CD1c-positive myeloid dendritic cell (primary cell): Measurements from ENCODE around the gene BACE2.
"Not testable (repeated sequence)": the region's sequence is repeated elsewhere in the genome, so short reads cannot be mapped to it uniquely, and the experiment has no call there.

Experiments used
- DNase-seq: peaks from one replicate; pipeline ENCODE4 v3.0.0-alpha.2; 2016; ENCODE audit errors: extremely low spot score

BACE2 gene

DNA sequence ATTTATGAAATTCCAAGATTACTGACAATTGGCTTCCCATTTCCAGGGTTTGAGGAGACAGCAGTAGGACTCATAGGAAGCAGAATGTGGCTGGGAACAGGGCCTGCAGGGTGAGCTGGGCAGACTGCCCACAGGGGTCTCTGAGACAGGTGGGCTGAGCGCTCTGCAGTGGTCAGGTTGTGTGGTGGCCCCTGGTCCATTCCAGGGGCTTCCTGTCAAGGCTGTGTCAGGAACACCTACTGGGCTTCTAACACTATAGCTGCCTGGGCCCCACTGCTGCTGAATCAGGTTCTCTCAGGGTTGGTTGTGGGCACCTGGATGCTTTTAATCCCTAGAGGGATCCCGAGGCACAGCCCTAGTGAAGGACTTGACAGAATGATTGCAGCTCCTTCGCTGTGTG is 72.1 kb downstream of the BACE2 start:
- DNase-seq = no peak

DNA sequence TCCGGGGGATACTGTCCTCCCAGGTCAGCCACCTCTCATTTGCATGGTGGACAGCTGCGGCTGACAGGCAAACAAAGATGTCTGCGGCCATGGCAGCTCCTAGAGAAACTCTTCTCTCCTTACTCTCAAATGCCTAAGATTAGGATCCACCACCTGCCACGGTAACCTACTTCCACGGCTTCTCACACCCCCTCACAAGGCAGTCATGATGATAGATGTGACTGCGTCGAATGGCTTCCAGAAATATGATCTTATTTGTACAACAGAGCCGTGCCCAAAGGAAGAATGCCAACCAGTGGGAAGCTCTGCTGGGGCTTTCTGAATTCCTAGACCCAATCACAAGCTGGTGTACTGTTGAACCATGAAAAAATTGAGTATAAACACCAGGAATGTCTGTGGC is 73.4 kb downstream of the BACE2 start:
- DNase-seq = no peak

DNA sequence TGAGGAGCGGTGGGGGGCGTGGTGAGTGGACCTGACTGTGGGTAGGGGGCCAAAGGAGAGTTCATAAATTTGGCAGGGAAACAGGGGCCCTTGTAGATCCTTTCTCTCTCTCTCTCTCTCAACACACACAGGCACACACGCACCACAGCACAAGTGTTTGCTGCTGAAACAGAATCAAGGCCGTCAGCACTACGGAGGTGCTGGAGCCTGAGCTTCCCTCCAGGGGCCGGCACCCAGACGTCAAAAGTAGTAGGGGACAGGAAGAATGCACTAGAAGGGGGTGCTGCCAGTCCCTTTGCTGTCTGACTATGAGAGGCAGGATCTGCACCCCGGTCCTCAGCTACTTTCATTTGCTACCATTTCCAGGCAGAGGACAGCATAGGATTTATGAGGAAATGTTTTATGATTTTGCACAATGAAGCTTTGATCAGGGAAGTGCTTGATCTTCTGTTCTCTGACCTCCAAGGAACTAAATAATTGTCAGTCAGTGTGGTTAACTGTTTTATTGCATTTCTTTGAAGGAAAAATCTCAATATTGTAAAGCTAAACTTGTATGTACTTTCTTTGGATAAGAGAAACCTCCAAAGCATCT is 74.4 kb downstream of the BACE2 start:
- no peak for DNase-seq

DNA sequence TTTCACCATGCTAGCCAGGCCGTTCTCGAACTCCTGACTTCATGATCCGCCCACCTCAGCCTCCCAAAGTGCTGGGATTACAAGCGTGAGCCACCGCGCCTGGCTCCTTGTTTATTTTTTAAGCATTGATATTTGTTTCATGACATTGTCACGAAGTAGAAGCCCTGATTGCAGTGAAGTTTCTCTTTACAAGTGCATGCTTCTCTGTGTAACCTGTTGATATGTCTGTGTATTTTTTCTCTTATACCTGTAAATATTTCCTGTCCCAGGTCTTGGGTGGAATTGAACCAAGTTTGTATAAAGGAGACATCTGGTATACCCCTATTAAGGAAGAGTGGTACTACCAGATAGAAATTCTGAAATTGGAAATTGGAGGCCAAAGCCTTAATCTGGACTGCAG is 75.1 kb downstream of the BACE2 start:
- no peak for DNase-seq

DNA sequence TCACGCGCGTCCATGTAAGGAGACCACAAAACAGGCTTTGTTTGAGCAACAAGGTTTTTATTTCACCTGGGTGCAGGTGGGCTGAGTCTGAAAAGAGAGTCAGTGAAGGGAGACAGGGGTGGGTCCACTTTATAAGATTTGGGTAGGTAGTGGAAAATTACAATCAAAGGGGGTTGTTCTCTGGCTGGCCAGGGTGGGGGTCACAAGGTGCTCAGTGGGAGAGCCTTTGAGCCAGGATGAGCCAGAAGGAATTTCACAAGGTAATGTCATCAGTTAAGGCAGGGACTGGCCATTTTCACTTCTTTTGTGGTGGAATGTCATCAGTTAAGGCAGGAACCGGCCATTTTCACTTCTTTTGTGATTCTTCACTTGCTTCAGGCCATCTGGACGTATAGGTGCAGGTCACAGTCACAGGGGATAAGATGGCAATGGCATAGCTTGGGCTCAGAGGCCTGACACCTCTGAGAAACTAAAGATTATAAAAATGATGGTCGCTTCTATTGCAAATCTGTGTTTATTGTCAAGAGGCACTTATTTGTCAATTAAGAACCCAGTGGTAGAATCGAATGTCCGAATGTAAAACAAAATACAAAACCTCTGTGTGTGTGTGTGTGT is 76.4 kb downstream of the BACE2 start:
- not testable (repeated sequence) for DNase-seq

DNA sequence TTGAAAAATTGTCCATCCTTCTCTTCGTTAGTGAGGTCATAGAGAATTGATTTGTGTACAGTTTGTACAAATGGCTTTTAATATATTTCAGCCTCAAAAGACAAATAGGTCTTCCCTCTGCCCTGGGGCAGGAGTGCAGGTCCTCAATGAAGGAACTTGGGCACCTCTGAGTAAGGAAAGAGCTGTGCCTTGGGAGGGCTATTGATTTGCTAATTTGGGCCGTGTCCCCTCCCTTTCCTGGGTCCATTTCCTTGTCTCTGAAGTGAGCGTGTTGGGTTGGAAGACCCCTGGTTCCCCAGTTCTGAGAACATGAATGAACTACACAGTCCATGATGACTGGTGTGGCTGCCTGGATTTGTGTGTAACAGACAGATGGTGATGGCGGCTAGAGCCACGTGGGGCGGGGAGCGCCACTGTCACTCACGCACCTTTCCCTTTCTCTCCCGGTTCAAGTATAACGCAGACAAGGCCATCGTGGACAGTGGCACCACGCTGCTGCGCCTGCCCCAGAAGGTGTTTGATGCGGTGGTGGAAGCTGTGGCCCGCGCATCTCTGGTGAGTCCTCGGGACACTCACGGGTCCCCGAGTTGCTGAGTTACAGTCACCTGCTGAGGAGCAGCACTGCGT is 77.7 kb downstream of the BACE2 start:
- DNase-seq = no peak

DNA sequence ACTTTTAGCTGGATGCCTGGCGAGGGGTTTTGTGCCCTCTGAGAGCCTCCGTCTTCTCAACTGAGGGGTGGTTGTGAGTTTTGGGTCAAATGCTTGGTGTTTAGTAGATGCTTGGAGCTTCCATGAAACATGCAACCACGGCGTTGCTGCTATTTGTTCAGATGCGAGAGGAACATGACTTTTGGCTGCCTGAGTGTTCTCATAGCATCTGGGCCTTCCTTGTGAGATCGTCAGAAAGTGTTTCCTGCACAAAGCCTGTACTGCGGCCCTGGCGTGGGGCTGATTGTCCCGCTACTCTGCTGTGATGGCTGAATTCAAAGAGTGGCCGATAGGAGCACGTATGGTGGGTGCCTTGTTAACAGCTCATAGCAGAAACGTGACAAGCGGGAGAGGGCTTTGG is 78.8 kb downstream of the BACE2 start:
- no peak for DNase-seq

DNA sequence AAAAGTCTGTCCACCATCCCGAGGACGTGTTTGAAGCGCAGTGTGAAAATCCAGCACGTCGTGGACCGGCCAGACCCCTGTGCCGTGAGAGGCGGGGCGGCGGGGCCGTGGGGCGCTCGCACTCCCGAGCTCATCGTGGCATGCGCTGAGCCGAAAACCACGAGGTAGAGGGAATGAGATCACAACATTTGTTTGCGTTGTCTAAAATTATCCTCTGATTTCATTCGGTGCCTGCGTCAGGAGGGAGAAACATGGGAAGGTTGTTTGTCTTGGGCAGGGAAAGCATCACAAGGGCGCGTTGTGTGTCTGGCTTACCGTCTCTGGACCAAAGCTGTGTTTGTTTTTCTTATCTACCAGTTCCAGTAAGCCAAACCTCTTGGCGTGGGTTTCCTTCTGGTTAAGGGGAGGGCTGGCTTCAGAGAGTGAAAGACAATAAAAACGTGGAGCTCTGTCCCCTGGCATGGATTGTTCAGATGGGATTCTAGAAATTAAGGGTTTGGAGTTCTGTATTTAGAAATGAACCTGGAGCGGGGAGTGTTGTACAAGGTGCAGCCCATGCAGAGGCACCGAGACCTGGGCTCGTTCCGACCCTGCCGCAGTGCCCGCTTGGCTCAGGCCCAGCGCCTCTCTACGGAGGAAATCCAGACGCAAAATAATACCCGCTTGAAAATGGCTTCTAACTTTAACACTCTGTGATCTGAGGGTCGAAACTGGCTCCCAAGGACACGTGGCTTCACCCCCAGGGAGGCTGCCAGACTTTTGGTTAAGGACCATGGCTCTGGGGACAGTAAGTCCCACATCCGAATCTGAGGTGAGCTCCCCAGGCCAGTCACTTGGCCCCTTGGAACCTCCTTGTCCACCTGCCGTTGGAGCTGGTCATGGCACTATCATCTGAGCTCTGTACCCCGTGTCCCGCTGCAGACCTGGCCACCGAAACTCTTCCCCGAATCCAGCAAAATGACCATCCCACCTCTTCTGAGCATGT is 79.9 kb downstream of the BACE2 start:
- DNase-seq = no peak

DNA sequence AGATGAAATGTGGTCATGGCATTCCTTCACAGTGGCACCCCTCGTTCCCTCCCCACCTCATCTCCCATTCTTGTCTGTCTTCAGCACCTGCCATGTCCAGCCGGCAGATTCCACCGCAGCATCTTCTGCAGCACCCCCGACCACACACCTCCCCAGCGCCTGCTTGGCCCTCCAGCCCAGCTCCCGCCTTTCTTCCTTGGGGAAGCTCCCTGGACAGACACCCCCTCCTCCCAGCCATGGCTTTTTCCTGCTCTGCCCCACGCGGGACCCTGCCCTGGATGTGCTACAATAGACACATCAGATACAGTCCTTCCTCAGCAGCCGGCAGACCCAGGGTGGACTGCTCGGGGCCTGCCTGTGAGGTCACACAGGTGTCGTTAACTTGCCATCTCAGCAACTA is 81.5 kb downstream of the BACE2 start:
- DNase-seq = no peak

DNA sequence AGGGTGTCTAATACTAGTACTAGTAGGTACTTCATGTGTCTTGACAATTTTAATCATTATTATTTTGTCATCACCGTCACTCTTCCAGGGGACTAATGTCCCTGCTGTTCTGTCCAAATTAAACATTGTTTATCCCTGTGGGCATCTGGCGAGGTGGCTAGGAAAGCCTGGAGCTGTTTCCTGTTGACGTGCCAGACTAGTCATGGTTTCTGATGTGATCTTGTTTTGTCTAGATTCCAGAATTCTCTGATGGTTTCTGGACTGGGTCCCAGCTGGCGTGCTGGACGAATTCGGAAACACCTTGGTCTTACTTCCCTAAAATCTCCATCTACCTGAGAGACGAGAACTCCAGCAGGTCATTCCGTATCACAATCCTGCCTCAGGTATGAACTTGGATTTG is 82.6 kb downstream of the BACE2 start:
- no peak for DNase-seq

DNA sequence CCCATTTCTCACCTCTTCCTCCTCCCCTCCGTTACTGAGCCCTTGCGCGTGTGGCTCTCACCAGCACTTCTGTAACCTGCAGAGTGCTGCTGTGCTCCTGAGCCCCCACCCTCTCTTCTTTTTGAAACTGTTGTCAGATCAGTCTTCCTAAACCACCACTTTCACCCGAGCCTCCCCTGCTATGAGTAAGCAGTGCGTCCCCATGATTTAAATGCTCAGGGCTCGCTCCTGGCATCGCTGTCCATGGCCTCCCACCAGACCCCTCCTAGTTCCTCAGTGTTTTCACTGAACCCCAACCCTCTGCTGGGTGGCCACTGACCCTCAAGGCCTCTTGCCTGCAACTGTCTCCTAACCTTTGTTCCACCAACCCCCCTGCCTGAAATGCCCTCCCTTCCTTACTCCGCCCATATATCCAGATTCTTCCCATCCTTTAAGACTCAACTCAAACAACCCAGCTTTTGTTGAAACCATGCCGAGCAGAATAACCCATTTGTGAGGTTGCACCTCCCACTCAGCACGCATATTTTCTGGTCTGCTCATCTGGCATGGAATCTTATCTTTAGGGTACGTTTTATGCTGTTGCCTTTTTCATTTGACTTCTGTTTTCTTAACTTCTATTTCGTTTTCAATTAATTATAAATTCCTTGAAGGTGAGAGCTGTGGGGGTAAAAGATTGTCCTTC is 84.1 kb downstream of the BACE2 start:
- DNase-seq = no peak

DNA sequence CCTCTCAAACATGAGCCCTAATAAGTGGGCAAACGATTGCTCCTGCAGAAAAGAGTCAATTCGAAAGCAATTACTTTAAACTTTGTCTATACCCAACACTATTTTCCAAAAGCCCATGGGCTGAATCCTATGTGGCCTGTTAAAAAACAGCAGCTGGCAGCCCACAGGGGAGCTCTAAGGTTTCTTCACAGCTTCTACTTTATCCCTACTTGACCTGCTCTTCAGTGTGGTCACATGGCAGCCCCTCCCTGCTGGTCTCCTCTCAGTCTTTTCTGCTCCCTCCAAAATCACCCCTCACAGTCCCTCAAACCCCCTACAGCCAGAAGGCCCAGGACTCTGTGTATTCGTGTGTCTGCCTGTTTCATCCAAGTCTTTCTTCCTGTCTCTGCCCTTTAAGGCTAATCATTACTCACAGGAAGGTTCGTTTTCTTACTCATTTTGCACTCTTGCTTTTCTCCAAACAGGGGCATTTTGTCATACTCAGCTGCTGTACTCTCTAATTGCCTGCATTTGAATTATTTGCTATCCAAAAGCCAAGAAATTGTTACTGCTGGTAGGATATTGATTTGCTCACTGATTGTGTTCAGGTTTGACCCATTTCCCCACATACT is 86.2 kb downstream of the BACE2 start:
- no peak for DNase-seq

DNA sequence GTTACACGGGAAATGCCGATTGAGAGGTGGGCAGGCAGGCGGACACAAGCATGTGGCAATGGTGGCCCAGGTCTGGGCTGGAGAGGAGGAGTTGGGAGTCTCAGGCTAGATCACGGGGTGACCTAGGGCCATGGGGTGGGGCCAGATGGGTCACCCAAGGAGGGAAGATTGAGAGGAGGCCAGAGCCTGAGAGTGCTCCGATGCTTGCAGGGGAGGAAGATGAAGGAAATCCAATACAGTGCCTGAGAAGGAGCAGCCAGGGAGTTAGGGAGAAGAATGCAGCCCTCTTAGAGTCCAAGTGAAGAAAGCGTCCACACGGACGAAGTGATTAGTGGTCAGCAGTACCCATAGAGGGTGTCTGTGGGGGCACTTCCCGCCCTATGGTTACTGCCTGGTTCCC is 87.2 kb downstream of the BACE2 start:
- DNase-seq = no peak

DNA sequence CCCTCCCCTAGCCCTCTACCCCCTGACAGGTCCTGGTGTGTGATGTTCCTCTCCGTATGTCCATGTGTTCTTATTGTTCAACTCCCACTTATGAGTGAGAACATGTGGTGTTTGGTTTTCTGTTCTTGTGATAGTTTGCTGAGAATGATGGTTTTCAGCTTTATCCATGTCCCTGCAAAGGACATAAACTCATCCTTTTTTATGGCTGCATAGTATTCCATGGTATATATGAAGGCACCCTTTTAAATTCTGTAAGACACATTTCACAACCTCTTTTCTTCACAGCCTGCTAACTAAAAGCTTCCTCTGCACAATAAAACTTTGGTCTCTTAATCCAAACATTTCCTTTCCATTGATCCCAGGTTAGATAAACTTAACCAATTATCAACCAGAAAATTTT is 88.3 kb downstream of the BACE2 start:
- DNase-seq = not testable (repeated sequence)

DNA sequence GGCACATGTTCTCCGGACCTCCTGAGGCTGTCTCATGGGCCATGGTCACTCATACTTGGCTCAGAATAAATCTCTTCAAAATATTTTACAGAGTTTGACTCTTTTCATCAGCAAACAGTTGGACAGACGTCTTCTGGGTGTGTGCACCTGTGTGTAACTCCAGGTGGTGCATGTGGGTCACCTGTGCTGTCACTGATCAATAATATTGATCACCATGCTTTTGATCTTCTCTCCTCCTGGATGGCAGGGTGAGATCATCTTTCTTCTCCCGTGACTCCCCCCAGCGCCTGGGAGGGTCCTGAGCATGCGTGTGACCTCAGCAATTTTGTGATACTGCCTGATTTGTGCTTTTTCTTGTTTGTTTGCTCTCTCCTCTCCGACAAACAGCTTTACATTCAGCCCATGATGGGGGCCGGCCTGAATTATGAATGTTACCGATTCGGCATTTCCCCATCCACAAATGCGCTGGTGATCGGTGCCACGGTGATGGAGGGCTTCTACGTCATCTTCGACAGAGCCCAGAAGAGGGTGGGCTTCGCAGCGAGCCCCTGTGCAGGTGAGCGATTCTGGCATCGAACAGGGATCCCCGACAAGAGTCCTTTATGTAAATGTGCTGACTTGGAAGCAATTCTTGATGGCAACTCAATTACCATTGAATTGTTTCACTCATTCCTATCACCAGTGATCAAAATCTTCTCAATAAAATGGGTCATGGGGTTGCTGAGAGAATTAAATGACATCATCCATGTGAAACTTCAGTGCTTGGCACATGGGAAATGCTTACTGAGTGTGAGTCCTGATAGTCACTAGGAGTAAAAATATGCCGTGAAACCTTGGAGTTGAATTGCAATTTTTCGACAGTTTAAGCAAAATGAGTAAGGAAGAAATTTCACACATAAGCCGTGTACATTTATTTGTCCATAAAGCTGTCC is 89.1 kb downstream of the BACE2 start:
- no peak for DNase-seq

DNA sequence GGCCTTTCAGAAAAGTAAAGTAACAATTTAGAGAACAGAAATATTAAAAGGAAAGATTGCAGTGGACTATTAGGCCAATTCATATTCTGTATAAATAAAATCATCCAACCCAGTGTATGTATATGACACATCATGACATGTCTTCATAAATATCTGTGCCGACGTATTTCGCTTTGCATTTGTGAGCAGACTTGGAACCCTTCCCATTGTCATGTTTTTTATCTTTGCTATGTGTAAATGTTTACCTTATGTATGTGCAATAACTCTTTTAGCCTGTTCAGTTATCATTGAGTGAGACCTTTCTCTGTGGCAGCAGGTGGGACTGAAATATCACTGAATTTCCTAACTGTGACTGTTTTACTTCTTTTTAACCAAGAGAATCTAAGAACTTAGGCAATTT is 90.7 kb downstream of the BACE2 start:
- no peak for DNase-seq

DNA sequence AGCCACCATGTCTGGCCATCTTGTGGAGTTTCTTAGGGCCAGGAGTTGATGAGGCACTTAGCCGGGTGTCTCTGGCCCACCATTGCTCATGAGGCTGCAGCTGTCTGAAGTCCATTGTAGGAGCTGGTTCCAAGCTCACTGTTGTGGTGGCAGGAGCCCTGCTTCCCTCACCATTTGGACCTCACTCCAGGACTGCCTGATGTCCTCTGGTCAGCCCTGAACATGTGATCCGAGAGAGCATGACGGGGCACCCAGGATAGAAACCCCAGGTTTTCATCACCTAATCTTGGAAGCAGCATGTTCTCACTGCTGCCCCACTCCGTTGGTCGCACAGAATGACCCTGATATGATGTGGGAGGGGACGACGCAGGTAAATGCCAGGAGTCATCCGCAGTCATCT is 92.5 kb downstream of the BACE2 start:
- DNase-seq = no peak

DNA sequence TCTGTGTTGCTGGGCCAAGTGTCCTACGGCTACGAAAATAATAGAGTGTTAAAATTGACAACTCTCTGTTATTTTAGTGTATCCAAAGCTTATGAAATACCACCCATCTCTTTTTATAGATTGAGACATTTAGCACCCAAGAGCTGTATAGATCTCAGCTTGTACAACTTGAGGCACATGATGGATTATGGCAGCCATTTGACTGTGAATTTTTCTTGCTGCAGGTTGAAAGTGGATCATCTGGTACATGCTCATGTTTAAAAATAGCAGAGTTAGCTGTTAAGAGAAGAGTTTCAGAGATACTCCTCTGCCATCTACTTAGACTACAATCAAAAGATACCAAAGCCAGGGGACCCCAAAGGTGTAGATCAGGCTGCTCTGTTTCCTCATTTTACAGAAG is 99.4 kb downstream of the BACE2 start:
- no peak for DNase-seq

DNA sequence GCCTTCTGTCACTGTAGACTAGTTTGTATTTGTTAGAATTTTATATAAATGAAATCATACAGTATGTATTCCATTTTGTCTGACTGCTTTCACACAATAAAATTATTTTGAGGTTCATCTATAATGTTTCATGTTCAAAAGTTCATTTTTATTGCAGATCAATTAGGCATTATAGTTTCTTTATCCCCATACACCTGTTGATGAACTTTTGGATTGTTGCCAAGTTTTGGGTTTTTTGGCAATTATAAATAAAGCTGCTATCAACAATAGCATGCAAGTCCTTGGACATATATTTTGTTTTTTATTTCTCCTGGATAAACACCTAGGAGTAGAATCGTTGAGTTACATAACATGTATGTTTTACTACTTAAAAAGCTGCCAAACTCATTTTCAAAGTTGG is 101.6 kb downstream of the BACE2 start:
- DNase-seq = no peak

DNA sequence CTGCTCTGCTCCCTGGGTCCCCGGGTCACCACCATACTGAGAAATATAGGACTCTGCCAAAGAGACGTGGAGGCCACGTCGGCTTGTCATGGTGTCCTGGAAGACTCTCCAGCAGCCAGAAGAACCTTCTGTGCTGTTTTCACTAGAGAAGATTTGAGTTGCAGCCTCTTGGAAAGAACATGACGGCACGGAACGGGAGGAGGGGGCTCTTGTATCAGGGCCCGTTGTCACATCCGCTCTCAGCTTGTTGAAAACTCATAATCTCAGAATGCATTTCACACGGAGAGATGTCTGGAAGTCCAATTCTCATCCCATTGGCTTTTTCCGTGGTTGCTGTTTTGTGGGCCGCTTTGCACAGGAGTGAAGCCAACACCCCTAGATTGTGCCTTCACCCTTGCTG is 109.2 kb downstream of the BACE2 start:
- no peak for DNase-seq
